Endothelial cell (in vitro differentiated cells): ENCODE data around the gene CACNG4. TPM values are rescaled to one million over a fixed set of nuclear protein-coding genes. Genes with fewer than 3 reads are reported as not detected.
A peak's percentile ranks its signal among the peaks of the same experiment; 100 is the strongest.

ENCODE experiments used
- DNase-seq: peaks from one replicate; pipeline ENCODE4 v3.0.0; 2021; ENCODE audit warnings: low spot score
- H3K27ac Mint-ChIP-seq: one replicate; pipeline ENCODE4 v1.8.0; 2021; ENCODE audit warnings: mixed read lengths, inconsistent platforms; ENCODE audit not compliant: unreplicated experiment
- H3K27me3 Mint-ChIP-seq: one replicate; pipeline ENCODE4 v1.8.0; 2021; ENCODE audit warnings: mild to moderate bottlenecking, moderate library complexity, mixed read lengths, inconsistent platforms; ENCODE audit not compliant: unreplicated experiment
- H3K36me3 Mint-ChIP-seq: one replicate; pipeline ENCODE4 v1.8.0; 2021; ENCODE audit warnings: mild to moderate bottlenecking, low read depth, mixed read lengths, inconsistent platforms; ENCODE audit not compliant: unreplicated experiment
- H3K4me1 Mint-ChIP-seq: one replicate; pipeline ENCODE4 v1.8.0; 2021; ENCODE audit warnings: mild to moderate bottlenecking, mixed read lengths, inconsistent platforms; ENCODE audit not compliant: unreplicated experiment
- H3K4me3 Mint-ChIP-seq: one replicate; pipeline ENCODE4 v1.8.0; 2021; ENCODE audit warnings: mild to moderate bottlenecking, mixed read lengths, inconsistent platforms; ENCODE audit not compliant: unreplicated experiment
- H3K9me3 Mint-ChIP-seq: one replicate; pipeline ENCODE4 v1.8.0; 2021; ENCODE audit warnings: mixed read lengths, inconsistent platforms; ENCODE audit not compliant: unreplicated experiment
- total RNA-seq: library from RNA; stranded (reverse); fragmentation: NEBNext Ultra II Directional; extraction: Animal tissue kit (Norgen Biotek cat#: 25700); gene quantifications from one replicate; pipeline ENCODE4 v1.2.1, GENCODE V29; 2021; ENCODE audit not compliant: unreplicated experiment
- TF ChIP-seq, protein P1 (sequence below): fragments of 200-600 bp; sonication (generic); IDR thresholded peaks from one replicate; pipeline ENCODE4 v1.5.0; 2021; ENCODE audit warnings: antibody characterized with exemption; ENCODE audit not compliant: unreplicated experiment

The CACNG4 gene
- total RNA-seq, 1 donor from 2014 or later = 0.33 TPM

DNA sequence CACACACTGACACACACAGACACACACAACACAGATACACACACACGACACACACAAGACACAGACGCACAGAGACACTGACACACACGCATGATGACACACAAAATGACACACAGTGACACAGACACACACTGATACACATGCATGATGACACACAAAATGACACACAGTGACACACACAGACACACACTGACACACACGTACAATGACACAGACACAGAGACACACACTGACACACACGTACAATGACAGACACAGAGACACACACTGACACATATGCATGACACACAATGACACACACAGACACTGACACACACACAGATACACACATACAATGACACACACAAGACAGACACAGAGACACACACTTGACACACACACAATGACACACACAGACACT lies 90.1 kb downstream of the CACNG4 start:
- H3K27ac Mint-ChIP-seq = peak overlapping the region; percentile 0
- peaks cover 1% of the 10 kb centered on the region for H3K27me3 Mint-ChIP-seq
- DNase-seq = no peak
- no peaks in the 10 kb centered on the region for H3K9me3 Mint-ChIP-seq
- peaks cover 4% of the 10 kb centered on the region for H3K36me3 Mint-ChIP-seq
- no peak overlapping the region for H3K4me3 Mint-ChIP-seq
- TF ChIP-seq, protein P1, sequence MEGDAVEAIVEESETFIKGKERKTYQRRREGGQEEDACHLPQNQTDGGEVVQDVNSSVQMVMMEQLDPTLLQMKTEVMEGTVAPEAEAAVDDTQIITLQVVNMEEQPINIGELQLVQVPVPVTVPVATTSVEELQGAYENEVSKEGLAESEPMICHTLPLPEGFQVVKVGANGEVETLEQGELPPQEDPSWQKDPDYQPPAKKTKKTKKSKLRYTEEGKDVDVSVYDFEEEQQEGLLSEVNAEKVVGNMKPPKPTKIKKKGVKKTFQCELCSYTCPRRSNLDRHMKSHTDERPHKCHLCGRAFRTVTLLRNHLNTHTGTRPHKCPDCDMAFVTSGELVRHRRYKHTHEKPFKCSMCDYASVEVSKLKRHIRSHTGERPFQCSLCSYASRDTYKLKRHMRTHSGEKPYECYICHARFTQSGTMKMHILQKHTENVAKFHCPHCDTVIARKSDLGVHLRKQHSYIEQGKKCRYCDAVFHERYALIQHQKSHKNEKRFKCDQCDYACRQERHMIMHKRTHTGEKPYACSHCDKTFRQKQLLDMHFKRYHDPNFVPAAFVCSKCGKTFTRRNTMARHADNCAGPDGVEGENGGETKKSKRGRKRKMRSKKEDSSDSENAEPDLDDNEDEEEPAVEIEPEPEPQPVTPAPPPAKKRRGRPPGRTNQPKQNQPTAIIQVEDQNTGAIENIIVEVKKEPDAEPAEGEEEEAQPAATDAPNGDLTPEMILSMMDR = no peak
- no peaks in the 10 kb centered on the region for H3K4me1 Mint-ChIP-seq

DNA sequence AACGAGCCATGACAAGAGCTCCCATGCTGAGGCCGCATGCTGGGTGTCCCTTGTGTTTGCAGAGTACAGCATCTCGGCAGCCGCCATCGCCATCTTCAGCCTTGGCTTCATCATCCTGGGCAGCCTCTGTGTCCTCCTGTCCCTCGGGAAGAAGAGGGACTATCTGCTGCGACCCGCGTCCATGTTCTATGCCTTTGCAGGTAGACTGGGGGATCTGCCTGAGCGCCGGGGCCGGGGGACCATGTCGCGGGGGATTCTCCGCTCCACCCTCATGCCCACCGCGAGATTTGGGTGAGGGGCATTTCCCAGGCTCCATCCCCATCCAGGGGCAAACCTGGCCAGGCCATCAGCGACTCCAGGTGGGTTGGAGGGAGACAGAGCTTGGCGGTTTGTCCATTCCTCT lies 90.5 kb downstream of the CACNG4 start:
- H3K9me3 Mint-ChIP-seq = no peaks in the 10 kb centered on the region
- DNase-seq = no peak
- no peaks in the 10 kb centered on the region for H3K4me1 Mint-ChIP-seq
- no peak overlapping the region for H3K27ac Mint-ChIP-seq
- H3K4me3 Mint-ChIP-seq = no peak overlapping the region
- peaks cover 4% of the 10 kb centered on the region for H3K36me3 Mint-ChIP-seq
- H3K27me3 Mint-ChIP-seq = peaks cover 1% of the 10 kb centered on the region
- TF ChIP-seq, protein P1 = no peak

DNA sequence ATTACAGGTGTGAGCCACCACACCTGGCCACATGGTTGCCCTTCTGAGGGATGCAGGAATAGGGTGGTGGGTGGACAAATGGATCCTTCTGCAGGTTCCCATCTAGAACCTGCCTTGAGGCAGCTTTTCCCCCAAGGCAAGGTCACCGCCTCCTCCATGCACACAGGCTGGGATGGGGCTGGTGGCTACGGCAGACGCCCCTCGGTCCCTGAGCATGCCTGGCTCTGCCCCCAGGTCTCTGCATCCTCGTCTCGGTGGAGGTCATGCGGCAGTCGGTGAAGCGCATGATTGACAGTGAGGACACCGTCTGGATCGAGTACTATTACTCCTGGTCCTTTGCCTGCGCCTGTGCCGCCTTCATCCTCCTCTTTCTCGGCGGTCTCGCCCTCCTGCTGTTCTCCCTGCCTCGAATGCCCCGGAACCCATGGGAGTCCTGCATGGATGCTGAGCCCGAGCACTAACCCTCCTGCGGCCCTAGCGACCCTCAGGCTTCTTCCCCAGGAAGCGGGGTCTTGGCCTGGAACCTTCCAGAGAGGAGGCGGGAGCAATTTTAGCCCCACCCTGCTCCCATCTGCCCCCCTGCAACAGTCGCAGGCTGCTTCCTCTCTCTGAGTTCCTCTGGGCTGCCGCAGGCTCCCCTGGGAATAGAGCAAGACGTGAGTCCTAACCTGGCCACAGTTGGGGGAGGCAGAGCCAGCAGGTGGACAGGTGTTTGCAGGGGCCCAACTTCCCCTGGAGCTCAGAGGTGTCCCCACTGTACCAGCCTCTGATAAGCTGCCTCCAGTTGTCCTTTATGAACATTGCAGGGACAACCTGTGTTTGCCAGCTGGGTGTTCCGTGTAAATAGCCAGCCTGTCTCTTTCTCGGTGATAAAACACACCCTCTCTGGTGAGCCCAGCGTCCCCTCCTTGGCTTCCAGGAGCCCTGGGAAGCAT lies 91.6 kb downstream of the CACNG4 start:
- Mint-ChIP-seq H3K36me3 (peaks cover 4% of the 10 kb centered on the region), H3K27ac (no peak overlapping the region), H3K9me3 (no peaks in the 10 kb centered on the region), H3K4me3 (no peak overlapping the region), H3K4me1 (no peaks in the 10 kb centered on the region), H3K27me3 (peaks cover 6% of the 10 kb centered on the region)
- DNase-seq = no peak
- TF ChIP-seq, protein P1 = no peak

DNA sequence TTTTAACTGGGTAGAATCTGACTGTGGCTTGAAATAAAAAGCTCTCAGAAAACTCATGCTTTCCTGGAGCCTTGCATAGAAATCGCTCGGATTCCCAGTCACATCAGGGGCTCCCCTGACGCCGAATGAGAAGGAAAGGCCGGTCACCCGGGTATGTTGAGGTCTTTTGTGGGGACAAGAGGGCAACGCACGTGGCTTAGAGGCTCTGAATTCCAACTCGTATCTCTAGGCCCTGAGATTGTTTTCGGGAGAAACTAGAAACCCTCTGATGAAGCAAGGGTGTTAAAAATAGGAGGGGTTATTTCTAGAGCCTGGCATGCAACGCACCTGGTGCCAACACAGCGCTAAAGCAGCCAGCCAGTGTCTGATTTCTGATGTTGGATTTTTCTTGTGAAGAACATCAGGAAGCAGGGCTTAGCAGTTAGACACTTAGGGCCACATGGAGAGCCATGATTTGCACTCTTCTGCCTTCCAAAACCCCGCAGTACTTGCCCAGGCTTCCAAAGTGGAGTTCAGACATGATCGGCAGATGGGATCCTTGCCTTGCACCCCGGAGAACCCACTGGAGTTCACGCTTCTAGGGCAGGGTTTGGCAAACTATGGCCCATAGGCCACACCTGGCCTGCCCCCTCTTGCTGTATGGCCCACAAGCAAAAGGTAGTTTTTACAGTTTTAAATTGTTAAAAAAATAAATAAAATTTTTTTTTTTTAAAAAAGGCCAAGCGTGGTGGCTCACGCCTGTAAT lies 92.4 kb downstream of the CACNG4 start:
- H3K27me3 Mint-ChIP-seq = peaks cover 5% of the 10 kb centered on the region
- H3K4me3 Mint-ChIP-seq = no peak overlapping the region
- no peaks in the 10 kb centered on the region for H3K9me3 Mint-ChIP-seq
- no peak for DNase-seq
- no peak overlapping the region for H3K27ac Mint-ChIP-seq
- no peaks in the 10 kb centered on the region for H3K4me1 Mint-ChIP-seq
- TF ChIP-seq, protein P1 = no peak
- H3K36me3 Mint-ChIP-seq = peaks cover 8% of the 10 kb centered on the region
